ENCODE data around the gene MYLK. TPM values are rescaled to one million over a fixed set of nuclear protein-coding genes. Genes with fewer than 3 reads are reported as not detected.
A peak's percentile ranks its signal among the peaks of the same experiment; 100 is the strongest.
"Not testable (repeated sequence)": the region's sequence is repeated elsewhere in the genome, so short reads cannot be mapped to it uniquely, and the experiment has no call there.

Gene MYLK
- total RNA-seq, 1 donor: 807 TPM

DNA sequence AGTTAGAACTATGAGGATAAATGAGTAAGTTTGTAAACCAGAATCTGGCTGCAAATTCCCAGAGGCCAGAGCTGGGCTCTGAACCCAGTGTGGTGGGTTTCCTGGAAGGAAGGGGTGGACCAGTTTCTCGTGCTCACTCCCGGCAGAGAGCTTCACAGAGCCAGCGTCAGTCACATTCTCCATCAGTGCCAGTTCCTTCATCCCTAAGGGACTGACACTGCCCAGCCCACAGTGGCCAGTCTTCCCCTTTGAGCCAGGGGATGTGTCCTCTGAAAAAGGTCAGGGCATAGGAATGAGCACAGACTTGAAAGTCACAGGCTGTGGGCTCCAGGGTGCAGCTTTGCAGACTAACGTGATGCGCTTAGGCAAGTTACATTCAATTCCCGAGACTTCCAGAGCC, 163.5 kb downstream of the MYLK start:
- DNase-seq (ENCODE audit: low read depth): no peak
- no peak overlapping the region for H3K4me3 ChIP-seq (ENCODE audit: low read depth, low read length)
- TF ChIP-seq, protein P1, sequence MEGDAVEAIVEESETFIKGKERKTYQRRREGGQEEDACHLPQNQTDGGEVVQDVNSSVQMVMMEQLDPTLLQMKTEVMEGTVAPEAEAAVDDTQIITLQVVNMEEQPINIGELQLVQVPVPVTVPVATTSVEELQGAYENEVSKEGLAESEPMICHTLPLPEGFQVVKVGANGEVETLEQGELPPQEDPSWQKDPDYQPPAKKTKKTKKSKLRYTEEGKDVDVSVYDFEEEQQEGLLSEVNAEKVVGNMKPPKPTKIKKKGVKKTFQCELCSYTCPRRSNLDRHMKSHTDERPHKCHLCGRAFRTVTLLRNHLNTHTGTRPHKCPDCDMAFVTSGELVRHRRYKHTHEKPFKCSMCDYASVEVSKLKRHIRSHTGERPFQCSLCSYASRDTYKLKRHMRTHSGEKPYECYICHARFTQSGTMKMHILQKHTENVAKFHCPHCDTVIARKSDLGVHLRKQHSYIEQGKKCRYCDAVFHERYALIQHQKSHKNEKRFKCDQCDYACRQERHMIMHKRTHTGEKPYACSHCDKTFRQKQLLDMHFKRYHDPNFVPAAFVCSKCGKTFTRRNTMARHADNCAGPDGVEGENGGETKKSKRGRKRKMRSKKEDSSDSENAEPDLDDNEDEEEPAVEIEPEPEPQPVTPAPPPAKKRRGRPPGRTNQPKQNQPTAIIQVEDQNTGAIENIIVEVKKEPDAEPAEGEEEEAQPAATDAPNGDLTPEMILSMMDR (IDR thresholded peaks at IDR 0.05; ENCODE audit: insufficient read depth, low read depth, low read length): no peak

DNA sequence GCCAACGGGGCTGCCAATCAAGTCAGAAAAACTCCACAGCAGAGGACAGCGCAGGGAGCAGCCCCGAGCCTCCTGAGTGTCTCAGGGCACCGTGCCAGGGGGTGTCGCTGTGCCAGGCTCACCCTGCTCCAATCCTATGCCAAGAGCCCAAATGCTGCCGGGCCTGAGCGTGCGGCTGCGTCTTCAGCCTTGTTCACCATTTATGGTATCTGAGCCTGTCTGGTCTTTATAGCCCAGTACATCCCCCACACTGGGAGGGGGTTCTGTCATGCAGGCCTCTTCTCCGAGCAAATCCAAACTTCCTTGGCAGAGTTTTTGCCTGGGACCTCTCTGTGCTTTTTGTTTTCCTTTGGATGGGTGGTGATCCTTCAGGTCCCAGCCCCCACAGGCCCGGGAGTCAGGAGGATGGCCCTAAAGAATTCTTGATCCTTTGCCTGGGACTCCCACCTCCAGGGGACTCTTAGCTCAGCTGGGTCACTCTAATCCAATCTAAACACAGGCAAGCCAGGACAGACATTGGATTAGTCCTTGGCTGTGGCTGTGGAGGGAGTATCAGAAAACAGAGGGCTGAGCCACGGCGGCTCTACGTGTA, 164.2 kb downstream of the MYLK start:
- DNase-seq (ENCODE audit: low read depth): no peak
- TF ChIP-seq, protein P1 (IDR thresholded peaks at IDR 0.05; ENCODE audit: insufficient read depth, low read depth, low read length): no peak

DNA sequence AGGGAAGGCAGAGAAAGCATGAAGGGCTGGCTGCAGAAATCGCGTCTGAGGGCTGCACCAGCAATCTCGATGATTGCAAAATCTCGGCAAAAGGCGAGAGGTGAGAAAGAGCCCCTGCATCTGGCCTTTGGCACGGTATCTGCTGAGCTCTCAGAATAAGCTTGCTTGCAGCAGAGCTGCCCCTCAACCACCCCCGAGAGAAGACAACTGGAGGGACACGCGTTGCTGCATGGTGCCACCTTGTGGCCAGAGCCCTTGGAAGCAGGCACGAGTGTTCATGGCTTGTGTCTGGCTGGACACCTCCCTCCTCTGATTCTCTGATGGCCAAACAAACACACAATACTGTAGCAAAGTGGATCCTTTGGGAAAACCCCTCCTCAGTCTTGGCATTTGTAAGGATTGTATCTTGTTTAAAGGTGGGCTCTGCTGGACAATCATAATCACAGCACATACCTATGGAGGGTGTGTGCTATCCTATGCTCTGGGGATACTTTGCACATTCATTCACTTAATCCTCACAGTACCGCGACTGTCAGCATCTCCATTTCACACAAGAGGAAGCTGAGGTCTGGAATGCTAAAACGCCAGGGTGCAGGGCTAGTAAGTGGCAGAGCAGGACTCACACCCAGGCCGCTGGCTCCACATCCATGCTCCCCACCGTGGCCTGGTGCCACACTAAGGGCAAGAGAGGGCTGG, 164.9 kb downstream of the MYLK start:
- TF ChIP-seq, protein P1 (IDR thresholded peaks at IDR 0.05; ENCODE audit: insufficient read depth, low read depth, low read length): peak; percentile 75
- peak; percentile 89 for DNase-seq (ENCODE audit: low read depth)
- H3K4me3 ChIP-seq (ENCODE audit: low read depth, low read length): not testable (repeated sequence)

More for the DNA sequence above, 164.2 kb downstream of the MYLK start:
- no peak overlapping the region for H3K4me3 ChIP-seq (ENCODE audit: low read depth, low read length)

DNA sequence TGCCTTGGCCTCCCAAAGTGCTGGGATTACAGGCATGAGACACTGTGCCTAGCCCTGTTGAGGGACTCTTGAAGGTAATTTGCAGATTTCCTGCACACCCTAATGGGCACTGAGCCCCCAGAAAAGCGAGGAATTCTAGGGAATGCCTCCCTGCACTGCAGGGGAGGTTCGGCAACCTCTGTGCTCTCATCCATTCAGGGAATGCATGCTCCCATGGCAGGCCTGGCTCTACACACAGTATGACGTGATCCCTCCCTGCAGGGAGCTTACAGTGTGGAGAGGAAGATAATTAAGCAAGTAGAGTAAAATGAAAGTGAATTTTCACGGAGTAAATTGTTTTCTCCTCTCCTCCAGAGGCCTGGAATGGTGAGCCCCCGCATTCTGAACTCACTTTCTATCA, 166.0 kb downstream of the MYLK start:
- TF ChIP-seq, protein P1 (IDR thresholded peaks at IDR 0.05; ENCODE audit: insufficient read depth, low read depth, low read length): no peak
- no peak for DNase-seq (ENCODE audit: low read depth)
- H3K4me3 ChIP-seq (ENCODE audit: low read depth, low read length): no peak overlapping the region

DNA sequence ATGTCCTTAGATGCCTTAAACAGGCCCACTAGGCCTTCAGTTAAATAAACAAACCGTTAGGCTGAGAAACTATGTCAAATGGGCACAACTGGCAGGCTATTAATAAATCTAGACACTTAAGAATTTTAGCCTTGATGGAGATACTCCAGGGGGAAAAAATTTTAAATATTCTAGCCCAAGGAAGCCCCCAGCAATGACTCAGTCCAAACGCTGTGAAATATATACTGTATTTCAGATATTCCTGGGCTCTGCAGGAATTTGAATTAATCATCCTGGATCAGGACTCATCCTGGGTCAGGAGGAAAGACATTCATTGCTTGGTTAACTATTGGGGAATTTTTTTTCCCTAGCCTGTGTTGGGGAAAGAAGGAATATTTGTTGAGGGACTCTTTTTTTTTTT, 166.7 kb downstream of the MYLK start:
- not testable (repeated sequence) for H3K4me3 ChIP-seq (ENCODE audit: low read depth, low read length); DNase-seq (ENCODE audit: low read depth)

DNA sequence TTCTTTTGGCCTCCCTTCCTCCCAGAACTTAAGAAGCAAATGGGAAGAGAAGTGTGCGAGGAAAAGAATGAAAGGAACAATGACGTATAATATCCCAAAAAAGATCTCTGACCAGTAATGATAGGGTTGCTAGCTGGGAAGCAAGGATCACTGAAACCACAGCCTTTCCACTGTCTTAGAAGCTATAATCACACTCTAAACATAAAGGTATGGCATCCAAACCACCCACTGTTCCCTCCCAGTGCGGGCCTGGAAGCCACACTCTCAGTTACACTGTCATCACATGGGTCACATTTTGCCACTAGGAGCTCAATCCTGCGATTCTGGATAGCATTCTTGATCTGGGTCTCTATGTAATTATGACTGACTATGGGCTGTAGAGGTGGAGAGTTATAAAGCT, 167.7 kb downstream of the MYLK start:
- no peak overlapping the region for H3K4me3 ChIP-seq (ENCODE audit: low read depth, low read length)
- TF ChIP-seq, protein P1 (IDR thresholded peaks at IDR 0.05; ENCODE audit: insufficient read depth, low read depth, low read length): no peak
- DNase-seq (ENCODE audit: low read depth): no peak

DNA sequence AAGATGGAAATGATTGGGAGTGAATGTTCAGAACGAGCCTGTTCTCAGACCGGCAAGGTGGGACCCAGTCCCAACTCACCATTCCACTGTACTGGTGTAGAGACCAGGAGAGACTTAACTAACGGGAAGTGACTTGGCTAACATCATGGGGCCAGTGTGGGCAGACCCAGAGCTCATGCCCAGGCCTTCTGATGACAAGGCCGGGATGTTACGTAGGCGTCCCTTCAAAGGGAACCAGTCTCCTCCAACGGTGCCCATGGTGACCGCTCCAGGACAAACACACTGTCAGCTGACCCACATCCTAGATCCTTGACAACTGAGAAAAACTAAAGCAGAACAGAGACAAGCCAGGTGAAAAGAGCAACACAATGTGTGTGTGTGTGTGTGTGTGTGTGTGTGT, 170.9 kb downstream of the MYLK start:
- TF ChIP-seq, protein P1 (IDR thresholded peaks at IDR 0.05; ENCODE audit: insufficient read depth, low read depth, low read length): no peak
- H3K4me3 ChIP-seq (ENCODE audit: low read depth, low read length): no peak overlapping the region
- DNase-seq (ENCODE audit: low read depth): no peak
